PFSK-1 (cell line): Measurements from ENCODE around the gene ATP13A3.

Experiments used
- FOXP2 ChIP-seq: optimal IDR thresholded peaks from 2 replicates; pipeline ENCODE3; 2011; ENCODE audit warnings: borderline replicate concordance, control low read depth, inconsistent platforms; ENCODE audit not compliant: insufficient read depth; ENCODE audit errors: extremely low read length, extremely low read depth
- POLR2AphosphoS5 ChIP-seq: IDR thresholded peaks from 2 replicates; pipeline ENCODE4 v1.6.1; 2012; ENCODE audit warnings: low read depth, mild to moderate bottlenecking, control low read depth, low read length, moderate library complexity
- SIN3A ChIP-seq: IDR thresholded peaks from 2 replicates; pipeline ENCODE4 v1.6.1; 2012; ENCODE audit warnings: mild to moderate bottlenecking, low read length, moderate library complexity, borderline replicate concordance; ENCODE audit not compliant: insufficient read depth
- TAF1 ChIP-seq: IDR thresholded peaks from 2 replicates; pipeline ENCODE4 v1.6.1; 2012; ENCODE audit warnings: low read length, control low read depth, borderline replicate concordance; ENCODE audit not compliant: insufficient read depth
- TF ChIP-seq, protein P1 (sequence below), 2 experiments: IDR thresholded peaks; 2 replicates each; pipeline versions ENCODE4 v1.6.1 to v1.8.0; 2011 to 2012; ENCODE audit warnings: low read depth in 2 of 2, low read length in 2 of 2, control low read depth in 1 of 2, inconsistent platforms in 1 of 2, mild to moderate bottlenecking in 1 of 2, moderate library complexity in 1 of 2; ENCODE audit not compliant: insufficient read depth in 1 of 2

Gene ATP13A3

GRCh38 chr3:194383276-194383940, 103.4 kb downstream of the ATP13A3 start:
- TF ChIP-seq, protein P1, sequence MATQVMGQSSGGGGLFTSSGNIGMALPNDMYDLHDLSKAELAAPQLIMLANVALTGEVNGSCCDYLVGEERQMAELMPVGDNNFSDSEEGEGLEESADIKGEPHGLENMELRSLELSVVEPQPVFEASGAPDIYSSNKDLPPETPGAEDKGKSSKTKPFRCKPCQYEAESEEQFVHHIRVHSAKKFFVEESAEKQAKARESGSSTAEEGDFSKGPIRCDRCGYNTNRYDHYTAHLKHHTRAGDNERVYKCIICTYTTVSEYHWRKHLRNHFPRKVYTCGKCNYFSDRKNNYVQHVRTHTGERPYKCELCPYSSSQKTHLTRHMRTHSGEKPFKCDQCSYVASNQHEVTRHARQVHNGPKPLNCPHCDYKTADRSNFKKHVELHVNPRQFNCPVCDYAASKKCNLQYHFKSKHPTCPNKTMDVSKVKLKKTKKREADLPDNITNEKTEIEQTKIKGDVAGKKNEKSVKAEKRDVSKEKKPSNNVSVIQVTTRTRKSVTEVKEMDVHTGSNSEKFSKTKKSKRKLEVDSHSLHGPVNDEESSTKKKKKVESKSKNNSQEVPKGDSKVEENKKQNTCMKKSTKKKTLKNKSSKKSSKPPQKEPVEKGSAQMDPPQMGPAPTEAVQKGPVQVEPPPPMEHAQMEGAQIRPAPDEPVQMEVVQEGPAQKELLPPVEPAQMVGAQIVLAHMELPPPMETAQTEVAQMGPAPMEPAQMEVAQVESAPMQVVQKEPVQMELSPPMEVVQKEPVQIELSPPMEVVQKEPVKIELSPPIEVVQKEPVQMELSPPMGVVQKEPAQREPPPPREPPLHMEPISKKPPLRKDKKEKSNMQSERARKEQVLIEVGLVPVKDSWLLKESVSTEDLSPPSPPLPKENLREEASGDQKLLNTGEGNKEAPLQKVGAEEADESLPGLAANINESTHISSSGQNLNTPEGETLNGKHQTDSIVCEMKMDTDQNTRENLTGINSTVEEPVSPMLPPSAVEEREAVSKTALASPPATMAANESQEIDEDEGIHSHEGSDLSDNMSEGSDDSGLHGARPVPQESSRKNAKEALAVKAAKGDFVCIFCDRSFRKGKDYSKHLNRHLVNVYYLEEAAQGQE (IDR thresholded peaks at IDR 0.05; ENCODE audit: insufficient read depth in 1 of 2, low read depth in 2 of 2, low read length in 2 of 2) = no peak
- TF ChIP-seq TAF1 = no peak
- no peak for TF ChIP-seq POLR2AphosphoS5
- no peak for TF ChIP-seq FOXP2
- TF ChIP-seq SIN3A = no peak

DNA sequence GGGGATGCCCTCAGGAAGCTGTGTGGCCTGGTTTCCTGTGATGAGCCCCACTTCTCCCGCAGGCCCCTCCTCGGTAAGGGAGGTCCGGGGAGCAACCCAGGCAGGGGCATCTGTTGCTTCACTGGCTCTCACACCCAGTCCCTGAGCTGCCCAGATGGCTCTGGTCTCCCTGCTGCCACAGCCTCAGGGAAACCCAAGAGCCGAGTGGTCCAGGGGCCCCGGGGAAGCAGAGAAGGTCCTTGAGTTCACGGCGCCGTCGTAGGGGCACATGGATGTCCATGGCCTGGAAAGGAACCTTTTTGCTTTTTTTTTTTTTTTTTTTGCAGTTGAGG, 103.9 kb downstream of the ATP13A3 start:
- TF ChIP-seq, protein P1 (IDR thresholded peaks at IDR 0.05; ENCODE audit: insufficient read depth in 1 of 2, low read depth in 2 of 2, low read length in 2 of 2) = no peak
- TF ChIP-seq POLR2AphosphoS5 = no peak
- no peak for TF ChIP-seq SIN3A
- no peak for TF ChIP-seq FOXP2
- no peak for TF ChIP-seq TAF1

DNA sequence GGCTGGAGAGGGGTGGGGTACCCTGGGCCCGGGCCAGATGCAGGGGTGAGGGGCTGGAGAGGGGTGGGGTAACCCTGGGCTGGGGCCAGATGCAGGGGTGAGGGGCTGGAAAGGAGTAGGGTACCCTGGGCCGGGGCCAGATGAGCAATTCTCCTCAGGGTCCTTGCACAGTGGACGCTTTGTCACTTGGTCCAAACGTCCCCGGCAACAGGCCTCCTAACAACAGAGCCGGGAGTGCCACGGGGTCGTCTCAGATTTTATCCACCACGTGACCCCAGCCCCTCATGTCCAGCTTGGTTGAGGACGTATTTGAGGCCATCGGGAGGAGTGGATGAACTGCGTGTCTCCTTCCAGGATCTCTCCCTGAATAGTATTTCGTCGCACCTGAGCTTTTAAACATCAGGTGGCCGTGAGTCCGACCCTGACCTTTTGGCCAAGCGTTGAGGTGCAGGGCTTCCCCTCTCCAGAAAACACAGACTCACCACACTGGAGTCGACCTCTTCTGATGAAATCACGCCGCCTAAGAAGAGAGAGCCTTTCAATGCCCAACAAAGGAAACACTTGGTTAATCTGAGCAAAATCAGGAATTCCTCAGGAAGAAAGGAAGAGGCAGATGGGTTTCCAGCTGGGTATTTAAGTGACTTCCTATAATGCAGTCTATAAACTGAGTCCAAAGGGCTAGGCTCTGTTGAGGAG, 104.5 kb downstream of the ATP13A3 start:
- TF ChIP-seq SIN3A (no peak), TAF1 (no peak)

DNA sequence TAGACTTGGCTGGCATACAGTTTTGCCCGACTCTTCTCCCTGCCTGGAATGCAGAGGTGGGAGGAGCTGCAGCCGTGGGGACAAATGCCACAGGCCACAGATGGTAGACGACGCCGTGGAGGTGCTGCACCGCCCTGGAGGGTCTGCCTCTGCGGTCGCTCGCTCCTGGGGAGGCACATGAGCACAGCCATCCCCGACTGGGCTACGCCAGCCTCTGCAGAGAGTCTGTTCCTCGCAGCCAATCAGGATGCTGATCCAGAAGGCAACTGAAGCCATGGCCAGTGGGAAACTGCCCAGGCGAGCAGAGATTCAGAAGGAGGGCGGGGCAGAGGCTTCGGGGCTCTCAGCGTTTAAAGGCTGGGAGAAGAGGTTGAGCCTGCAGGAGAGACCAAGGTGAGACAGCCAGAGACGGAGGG, 105.3 kb downstream of the ATP13A3 start:
- no peak for TF ChIP-seq SIN3A
- no peak for TF ChIP-seq FOXP2
- TF ChIP-seq TAF1 = no peak
- TF ChIP-seq, protein P1 (IDR thresholded peaks at IDR 0.05; ENCODE audit: insufficient read depth in 1 of 2, low read depth in 2 of 2, low read length in 2 of 2) = no peak
- TF ChIP-seq POLR2AphosphoS5 = no peak

DNA sequence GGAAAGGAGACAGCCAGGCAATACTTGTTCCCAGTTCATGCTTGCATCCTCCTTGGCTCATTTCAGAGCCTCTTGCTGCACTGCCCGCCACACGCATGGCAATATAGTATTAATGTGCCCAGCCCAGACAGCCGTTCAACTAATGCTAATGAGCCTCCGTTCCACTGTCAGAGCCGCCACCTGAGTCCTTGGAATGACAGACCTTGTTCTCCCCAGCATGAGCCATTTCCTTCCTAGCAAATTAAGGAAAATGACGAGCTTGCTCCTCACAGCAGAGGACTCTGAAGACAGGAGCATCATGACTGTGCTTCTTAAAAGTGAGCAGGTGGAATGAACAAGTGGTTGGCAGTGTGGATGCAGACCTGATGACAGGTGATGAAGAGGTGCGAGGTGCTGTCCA, 106.5 kb downstream of the ATP13A3 start:
- TF ChIP-seq TAF1 = no peak
- TF ChIP-seq, protein P1 (IDR thresholded peaks at IDR 0.05; ENCODE audit: insufficient read depth in 1 of 2, low read depth in 2 of 2, low read length in 2 of 2) = no peak
- TF ChIP-seq FOXP2 = no peak
- TF ChIP-seq POLR2AphosphoS5 = no peak
